Mesenchymal stem cell (in vitro differentiated cells and primary cell): Measurements from ENCODE around the gene CERS5.
A peak's percentile ranks its signal among the peaks of the same experiment; 100 is the strongest.

Experiments
- DNase-seq: peaks from one replicate; pipeline ENCODE4 v3.0.0-alpha.2; 2013
- H2AFZ ChIP-seq: one replicate; pipeline ENCODE4 v1.6.1; 2013; ENCODE audit warnings: low read depth, mild to moderate bottlenecking, control low read depth, inconsistent platforms, low read length, moderate library complexity
- H2AK5ac ChIP-seq: 2 replicates; pipeline ENCODE4 v1.6.1; 2013; ENCODE audit warnings: low read length, moderate library complexity, mild to moderate bottlenecking, inconsistent platforms; ENCODE audit not compliant: severe bottlenecking
- H2BK120ac ChIP-seq: one replicate; pipeline ENCODE4 v1.6.1; 2013; ENCODE audit warnings: low read depth, mild to moderate bottlenecking, inconsistent platforms, low read length, moderate library complexity
- H2BK12ac ChIP-seq, 2 experiments: one replicate each; pipeline ENCODE4 v1.6.1; 2013; ENCODE audit warnings: inconsistent platforms in 2 of 2, low read length in 2 of 2, mild to moderate bottlenecking in 2 of 2, moderate library complexity in 2 of 2, control low read depth in 1 of 2
- H2BK15ac ChIP-seq: one replicate; pipeline ENCODE4 v1.6.1; 2013; ENCODE audit warnings: mild to moderate bottlenecking, low read depth, inconsistent platforms; ENCODE audit not compliant: poor library complexity, severe bottlenecking
- H2BK5ac ChIP-seq: 2 replicates; pipeline ENCODE4 v1.6.1; 2013; ENCODE audit warnings: low read depth, mild to moderate bottlenecking, low read length, control low read depth, inconsistent platforms; ENCODE audit not compliant: poor library complexity, severe bottlenecking
- H3K14ac ChIP-seq, 2 experiments: one replicate each; pipeline ENCODE4 v1.6.1; 2013; ENCODE audit warnings: inconsistent platforms in 2 of 2, low read length in 2 of 2, control low read depth in 1 of 2, mild to moderate bottlenecking in 1 of 2, moderate library complexity in 1 of 2
- H3K18ac ChIP-seq, 2 experiments: one replicate each; pipeline ENCODE4 v1.6.1; 2013; ENCODE audit warnings: inconsistent platforms in 2 of 2, low read length in 2 of 2, control low read depth in 1 of 2, low read depth in 1 of 2, mild to moderate bottlenecking in 1 of 2
- H3K23ac ChIP-seq, 2 experiments: one replicate each; pipeline ENCODE4 v1.6.1; 2013; ENCODE audit warnings: inconsistent platforms in 2 of 2, low read length in 2 of 2, mild to moderate bottlenecking in 2 of 2, moderate library complexity in 2 of 2, control low read depth in 1 of 2
- H3K27ac ChIP-seq: 2 replicates; pipeline ENCODE4 v1.5.1; 2013; ENCODE audit warnings: mild to moderate bottlenecking, moderate library complexity, low read length, control low read depth, inconsistent platforms; ENCODE audit not compliant: poor library complexity, severe bottlenecking
- H3K27me3 ChIP-seq, 2 experiments: 2 replicates each; pipeline versions ENCODE4 v1.6.1 to v1.7.0; 2013; ENCODE audit warnings: low read length in 2 of 2, mild to moderate bottlenecking in 2 of 2, moderate library complexity in 2 of 2, control low read depth in 1 of 2, inconsistent platforms in 1 of 2; ENCODE audit not compliant: control insufficient read depth in 1 of 2, insufficient read depth in 1 of 2
- H3K36me3 ChIP-seq, 2 experiments: 2 replicates each; pipeline versions ENCODE4 v1.6.1 to v1.7.0; 2013; ENCODE audit warnings: low read length in 2 of 2, control low read depth in 1 of 2, inconsistent platforms in 1 of 2, low read depth in 1 of 2, mild to moderate bottlenecking in 1 of 2; ENCODE audit not compliant: insufficient read depth in 2 of 2, control insufficient read depth in 1 of 2
- H3K4ac ChIP-seq, 2 experiments: one replicate each; pipeline ENCODE4 v1.6.1; 2013; ENCODE audit warnings: inconsistent platforms in 2 of 2, low read length in 2 of 2, mild to moderate bottlenecking in 2 of 2, moderate library complexity in 2 of 2, control low read depth in 1 of 2, low read depth in 1 of 2
- H3K4me1 ChIP-seq: 2 replicates; pipeline ENCODE4 v1.6.1; 2013; ENCODE audit warnings: low read depth, low read length, control low read depth; ENCODE audit not compliant: control insufficient read depth, insufficient read depth
- H3K4me2 ChIP-seq: 2 replicates; pipeline ENCODE4 v1.6.1; 2013; ENCODE audit warnings: low read length, mild to moderate bottlenecking, inconsistent platforms; ENCODE audit not compliant: poor library complexity, severe bottlenecking
- H3K4me3 ChIP-seq, 2 experiments: 2 replicates each; pipeline versions ENCODE4 v1.5.1 to v1.7.0; 2013; ENCODE audit warnings: low read length in 2 of 2, mild to moderate bottlenecking in 2 of 2, control low read depth in 1 of 2, low read depth in 1 of 2; ENCODE audit not compliant: insufficient read depth in 1 of 2
- H3K79me1 ChIP-seq: replicated peaks from 2 replicates; pipeline ENCODE4 v1.6.1; 2013; ENCODE audit warnings: mild to moderate bottlenecking, control low read depth, low read length, inconsistent platforms; ENCODE audit not compliant: poor library complexity, severe bottlenecking
- H3K9ac ChIP-seq: 2 replicates; pipeline ENCODE4 v1.7.0; 2013; ENCODE audit warnings: mild to moderate bottlenecking, low read length, moderate library complexity
- H3K9me3 ChIP-seq: 2 replicates; pipeline ENCODE4 v1.7.0; 2013; ENCODE audit warnings: mild to moderate bottlenecking, low read length; ENCODE audit not compliant: control insufficient read depth
- H4K8ac ChIP-seq: one replicate; pipeline ENCODE4 v1.6.1; 2013; ENCODE audit warnings: inconsistent platforms, mild to moderate bottlenecking, low read length, moderate library complexity
- H4K91ac ChIP-seq: one replicate; pipeline ENCODE4 v1.6.1; 2013; ENCODE audit warnings: mild to moderate bottlenecking, low read length, inconsistent platforms
- WGBS: methylation state at CpG from one replicate; pipeline ENCODE4 v1.1.7; 2013; ENCODE audit warnings: mixed read lengths; 5-methylcytosine and 5-hydroxymethylcytosine counted together

CERS5 gene

GRCh38 chr12:50099302-50100008, 67.7 kb downstream of the CERS5 start:
- Histone ChIP-seq H3K27me3 (no peaks in the 10 kb centered on the region), H2BK15ac (no peak overlapping the region), H3K79me1 (peaks cover 13% of the 10 kb centered on the region), H3K4me3 (no peak overlapping the region), H2AFZ (no peak overlapping the region), H4K91ac (no peak overlapping the region), H2BK120ac (no peak overlapping the region), H3K9ac (peak overlapping the region; percentile 39), H2BK5ac (no peak overlapping the region), H2BK12ac (no peak overlapping the region), H3K23ac (no peak overlapping the region), H3K18ac (no peak overlapping the region), H3K4ac (no peak overlapping the region), H2AK5ac (no peak overlapping the region), H3K36me3 (peaks cover 65 to 69% of the 10 kb centered on the region in 2 experiments), H4K8ac (no peak overlapping the region), H3K4me2 (no peak overlapping the region), H3K27ac (no peak overlapping the region), H3K14ac (no peak overlapping the region), H3K4me1 (peaks cover 7% of the 10 kb centered on the region), H3K9me3 (no peaks in the 10 kb centered on the region)
- no peak for DNase-seq
- 67% methylated on average over 5 of the region's 5 CpGs for WGBS

GRCh38 chr12:50097952-50098351, 69.2 kb downstream of the CERS5 start:
- Histone ChIP-seq H3K9ac (no peak overlapping the region), H2BK15ac (no peak overlapping the region), H3K4me1 (peaks cover 4% of the 10 kb centered on the region), H3K27me3 (no peaks in the 10 kb centered on the region), H2BK5ac (no peak overlapping the region), H3K9me3 (no peaks in the 10 kb centered on the region), H3K4ac (no peak overlapping the region), H3K79me1 (peaks cover 16% of the 10 kb centered on the region), H4K91ac (no peak overlapping the region), H3K14ac (no peak overlapping the region), H3K18ac (no peak overlapping the region), H3K27ac (no peak overlapping the region), H3K36me3 (peaks cover 80 to 82% of the 10 kb centered on the region in 2 experiments), H3K4me3 (no peak overlapping the region), H4K8ac (no peak overlapping the region), H3K4me2 (no peak overlapping the region), H3K23ac (no peak overlapping the region), H2AK5ac (no peak overlapping the region), H2BK120ac (no peak overlapping the region), H2AFZ (no peak overlapping the region), H2BK12ac (no peak overlapping the region)
- DNase-seq, result no peak
- WGBS, result 95% methylated on average over 6 of the region's 6 CpGs

GRCh38 chr12:50090391-50090790, 76.8 kb downstream of the CERS5 start:
- Histone ChIP-seq H3K23ac (no peak overlapping the region), H4K91ac (no peak overlapping the region), H2BK15ac (no peak overlapping the region), H2BK12ac (no peak overlapping the region), H3K36me3 (peaks cover 61 to 76% of the 10 kb centered on the region in 2 experiments), H3K27ac (no peak overlapping the region), H2BK5ac (no peak overlapping the region), H3K79me1 (peaks cover 19% of the 10 kb centered on the region), H3K18ac (no peak overlapping the region), H2BK120ac (no peak overlapping the region), H2AK5ac (no peak overlapping the region), H2AFZ (no peak overlapping the region), H3K4me1 (peaks cover 6% of the 10 kb centered on the region), H3K9ac (peak overlapping the region; percentile 75), H4K8ac (no peak overlapping the region), H3K4me3 (no peak overlapping the region), H3K4me2 (no peak overlapping the region), H3K27me3 (no peaks in the 10 kb centered on the region), H3K4ac (no peak overlapping the region), H3K9me3 (no peaks in the 10 kb centered on the region), H3K14ac (no peak overlapping the region)
- no peak for DNase-seq
- WGBS, result 100% methylated on average over 4 of the region's 5 CpGs

- H3K4me2 ChIP-seq, result no peak overlapping the region
- H3K14ac ChIP-seq, result no peak overlapping the region
- no peak overlapping the region for H3K4me3 ChIP-seq
- no peak overlapping the region for H2AFZ ChIP-seq
- no peaks in the 10 kb centered on the region for H3K9me3 ChIP-seq
- no peak overlapping the region for H4K91ac ChIP-seq
- H2BK5ac ChIP-seq, result no peak overlapping the region
- no peak overlapping the region for H2BK12ac ChIP-seq
- H3K9ac ChIP-seq, result peak overlapping the region; percentile 75
- peaks cover 19% of the 10 kb centered on the region for H3K79me1 ChIP-seq
- WGBS, result 97% methylated on average over 7 of the region's 7 CpGs
- no peak overlapping the region for H4K8ac ChIP-seq
- H2AK5ac ChIP-seq, result no peak overlapping the region
- H3K18ac ChIP-seq, result no peak overlapping the region
- no peak overlapping the region for H2BK120ac ChIP-seq
- H3K27me3 ChIP-seq, result no peaks in the 10 kb centered on the region
- no peak overlapping the region for H3K4ac ChIP-seq
- no peak overlapping the region for H3K23ac ChIP-seq
- H3K36me3 ChIP-seq, result peaks cover 56 to 70% of the 10 kb centered on the region in 2 experiments
- no peak overlapping the region for H3K27ac ChIP-seq
- no peak overlapping the region for H2BK15ac ChIP-seq
- no peak for DNase-seq
- peaks cover 6% of the 10 kb centered on the region for H3K4me1 ChIP-seq
These were observed 77.4 kb downstream of the CERS5 start for GRCh38 chr12:50089730-50090129.
